Endodermal cell (in vitro differentiated cells): ENCODE results near the gene NRXN3. TPM values are rescaled to one million over a fixed set of nuclear protein-coding genes. Genes with fewer than 3 reads are reported as not detected.

Experiments
- DNase-seq: peaks from one replicate; pipeline ENCODE4 v3.0.0-alpha.2; 2017
- H3K27ac ChIP-seq: 2 replicates; pipeline ENCODE4 v1.5.1; 2013; ENCODE audit warnings: mild to moderate bottlenecking, low read depth, low read length, moderate library complexity
- H3K27me3 ChIP-seq: 2 replicates; pipeline ENCODE4 v1.6.1; 2013; ENCODE audit warnings: mild to moderate bottlenecking, low read length, moderate library complexity; ENCODE audit not compliant: insufficient read depth, control insufficient read depth, poor library complexity, severe bottlenecking
- H3K36me3 ChIP-seq: 2 replicates; pipeline ENCODE4 v1.7.0; 2013; ENCODE audit warnings: mild to moderate bottlenecking, low read length, moderate library complexity; ENCODE audit not compliant: control insufficient read depth, insufficient read depth
- H3K4me1 ChIP-seq: one replicate; pipeline ENCODE4 v1.7.0; 2013; ENCODE audit warnings: low read length; ENCODE audit not compliant: control insufficient read depth, insufficient read depth
- H3K4me3 ChIP-seq: 2 replicates; pipeline ENCODE4 v1.5.1; 2013; ENCODE audit warnings: mild to moderate bottlenecking, low read length, moderate library complexity
- H3K9ac ChIP-seq: 2 replicates; pipeline ENCODE4 v1.6.1; 2013; ENCODE audit warnings: mild to moderate bottlenecking, low read length, moderate library complexity; ENCODE audit not compliant: poor library complexity, severe bottlenecking; ENCODE audit errors: extremely low read depth
- H3K9me3 ChIP-seq: 2 replicates; pipeline ENCODE4 v1.6.1; 2013; ENCODE audit warnings: mild to moderate bottlenecking, low read length, moderate library complexity; ENCODE audit not compliant: control insufficient read depth
- H3K27ac Mint-ChIP-seq: 2 replicates; pipeline ENCODE4 v1.8.0; 2020; ENCODE audit warnings: mixed read lengths
- H3K27me3 Mint-ChIP-seq: 2 replicates; pipeline ENCODE4 v1.8.0; 2021; ENCODE audit warnings: mild to moderate bottlenecking, mixed read lengths; ENCODE audit not compliant: insufficient read depth
- H3K36me3 Mint-ChIP-seq: 2 replicates; pipeline ENCODE4 v1.8.0; 2020; ENCODE audit warnings: low read depth, mixed read lengths
- H3K4me1 Mint-ChIP-seq: 2 replicates; pipeline ENCODE4 v1.8.0; 2020; ENCODE audit warnings: mixed read lengths
- H3K4me3 Mint-ChIP-seq: 2 replicates; pipeline ENCODE4 v1.8.0; 2020; ENCODE audit warnings: mild to moderate bottlenecking, moderate library complexity, mixed read lengths
- H3K9me3 Mint-ChIP-seq: 2 replicates; pipeline ENCODE4 v1.8.0; 2020; ENCODE audit warnings: mild to moderate bottlenecking, mixed read lengths
- WGBS, 2 experiments: methylation state at CpG; one replicate each; pipeline versions ENCODE4 v1.1.5 to v1.1.7; 2013; ENCODE audit warnings: missing lambda C conversion rate in 2 of 2, mixed read lengths in 1 of 2; ENCODE audit not compliant: insufficient coverage in 1 of 2, insufficient read length in 1 of 2; 5-methylcytosine and 5-hydroxymethylcytosine counted together
- total RNA-seq, 2 donors: library from RNA; stranded (reverse); fragmentation: NEBNext Ultra II Directional in 1 of 2; extraction: Animal tissue kit (Norgen Biotek cat#: 25700) in 1 of 2; gene quantifications; 2 replicates in 1 of 2; 3 replicates in 1 of 2; pipeline ENCODE4 v1.2.1, GENCODE V29; 2021
- TF ChIP-seq, protein P1 (sequence below): fragments of 200-600 bp; sonication (generic); conservative IDR thresholded peaks from 2 replicates; pipeline ENCODE4 v1.5.0; 2021; ENCODE audit warnings: antibody characterized with exemption, mild to moderate bottlenecking

NRXN3 gene
- total RNA-seq, 2 donors from 2014 or later: 20.9 to 21.4 TPM

DNA sequence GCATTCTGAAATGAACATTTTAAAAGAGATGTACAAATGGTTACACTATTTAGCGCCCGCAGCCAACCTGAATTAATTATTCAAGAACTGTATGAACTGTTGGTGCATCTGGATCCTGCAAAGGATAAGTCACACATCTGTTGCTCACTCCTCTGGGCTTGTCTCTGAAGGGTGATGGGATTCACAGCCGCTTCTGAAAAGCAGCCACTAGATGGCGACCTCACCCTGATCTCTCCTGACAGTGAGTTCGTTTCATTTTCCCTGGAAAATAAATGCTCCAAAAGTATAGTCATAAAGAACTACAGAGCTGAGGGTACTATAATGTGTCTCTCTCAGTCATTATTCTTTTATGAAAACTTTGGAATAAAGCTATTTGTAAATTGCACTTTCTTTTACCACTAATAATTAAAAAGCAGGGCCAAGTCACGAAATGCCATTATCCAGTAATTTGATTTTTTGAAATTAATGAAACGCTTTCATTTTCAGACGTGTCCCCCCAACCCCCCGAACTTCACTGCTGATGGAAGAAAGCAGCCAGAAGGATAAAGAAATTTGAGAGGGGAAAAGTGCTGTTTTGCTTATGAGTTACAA, 789.6 kb downstream of the NRXN3 start:
- H3K27ac Mint-ChIP-seq: no peak overlapping the region
- no peaks in the 10 kb centered on the region for H3K36me3 Mint-ChIP-seq
- no peak overlapping the region for H3K4me3 Mint-ChIP-seq
- no peak overlapping the region for H3K27ac ChIP-seq
- H3K4me1 ChIP-seq: peaks cover 4% of the 10 kb centered on the region
- no peaks in the 10 kb centered on the region for H3K9me3 ChIP-seq
- peaks cover 2% of the 10 kb centered on the region for H3K4me1 Mint-ChIP-seq
- H3K9me3 Mint-ChIP-seq: no peaks in the 10 kb centered on the region
- TF ChIP-seq, protein P1, sequence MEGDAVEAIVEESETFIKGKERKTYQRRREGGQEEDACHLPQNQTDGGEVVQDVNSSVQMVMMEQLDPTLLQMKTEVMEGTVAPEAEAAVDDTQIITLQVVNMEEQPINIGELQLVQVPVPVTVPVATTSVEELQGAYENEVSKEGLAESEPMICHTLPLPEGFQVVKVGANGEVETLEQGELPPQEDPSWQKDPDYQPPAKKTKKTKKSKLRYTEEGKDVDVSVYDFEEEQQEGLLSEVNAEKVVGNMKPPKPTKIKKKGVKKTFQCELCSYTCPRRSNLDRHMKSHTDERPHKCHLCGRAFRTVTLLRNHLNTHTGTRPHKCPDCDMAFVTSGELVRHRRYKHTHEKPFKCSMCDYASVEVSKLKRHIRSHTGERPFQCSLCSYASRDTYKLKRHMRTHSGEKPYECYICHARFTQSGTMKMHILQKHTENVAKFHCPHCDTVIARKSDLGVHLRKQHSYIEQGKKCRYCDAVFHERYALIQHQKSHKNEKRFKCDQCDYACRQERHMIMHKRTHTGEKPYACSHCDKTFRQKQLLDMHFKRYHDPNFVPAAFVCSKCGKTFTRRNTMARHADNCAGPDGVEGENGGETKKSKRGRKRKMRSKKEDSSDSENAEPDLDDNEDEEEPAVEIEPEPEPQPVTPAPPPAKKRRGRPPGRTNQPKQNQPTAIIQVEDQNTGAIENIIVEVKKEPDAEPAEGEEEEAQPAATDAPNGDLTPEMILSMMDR: peak; percentile 94
- peaks cover 39% of the 10 kb centered on the region for H3K27me3 ChIP-seq
- H3K4me3 ChIP-seq: no peak overlapping the region
- peak; percentile 90 for DNase-seq
- 41 to 42% methylated on average over 7 to 9 of the region's 9 CpGs for WGBS, 2 experiments
- no peak overlapping the region for H3K9ac ChIP-seq
- H3K36me3 ChIP-seq: no peaks in the 10 kb centered on the region
- peaks cover 54% of the 10 kb centered on the region for H3K27me3 Mint-ChIP-seq

DNA sequence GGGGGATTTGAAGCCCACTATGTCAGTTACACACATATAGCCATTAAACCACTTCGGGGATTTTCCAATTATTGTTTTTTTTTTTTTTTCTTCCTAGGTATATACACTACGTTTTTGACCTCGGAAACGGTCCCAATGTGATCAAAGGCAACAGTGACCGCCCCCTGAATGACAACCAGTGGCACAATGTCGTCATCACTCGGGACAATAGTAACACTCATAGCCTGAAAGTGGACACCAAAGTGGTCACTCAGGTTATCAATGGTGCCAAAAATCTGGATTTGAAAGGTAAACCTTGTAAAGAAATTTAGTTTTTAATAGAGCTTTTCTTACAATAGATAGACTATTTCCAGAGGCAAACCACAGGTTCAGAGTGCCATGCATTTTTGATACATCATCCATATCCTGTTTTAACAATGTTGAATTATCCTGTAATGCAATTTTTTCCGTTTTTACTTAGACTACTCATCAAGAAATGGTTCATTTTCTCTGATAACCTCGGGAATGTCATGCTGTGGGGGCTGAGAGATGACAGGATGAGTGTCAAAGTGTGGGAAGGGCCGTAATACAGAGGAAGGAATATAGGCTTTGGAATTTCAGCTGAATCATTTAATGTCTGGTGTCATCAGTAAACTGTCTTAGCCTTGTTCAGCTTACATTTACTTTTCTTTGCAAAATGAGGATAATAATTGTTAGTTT, 797.1 kb downstream of the NRXN3 start:
- H3K4me3 ChIP-seq: no peak overlapping the region
- H3K27ac ChIP-seq: no peak overlapping the region
- no peak for DNase-seq
- no peaks in the 10 kb centered on the region for H3K36me3 ChIP-seq
- Mint-ChIP-seq H3K27ac (no peak overlapping the region), H3K4me3 (no peak overlapping the region), H3K27me3 (peaks cover 14% of the 10 kb centered on the region), H3K36me3 (no peaks in the 10 kb centered on the region), H3K4me1 (no peaks in the 10 kb centered on the region), H3K9me3 (no peaks in the 10 kb centered on the region)
- WGBS, 2 experiments: 88 to 95% methylated on average over 5 to 10 of the region's 10 CpGs
- H3K9ac ChIP-seq: no peak overlapping the region
- TF ChIP-seq, protein P1: no peak
- no peaks in the 10 kb centered on the region for H3K4me1 ChIP-seq
- no peaks in the 10 kb centered on the region for H3K9me3 ChIP-seq
- peaks cover 1% of the 10 kb centered on the region for H3K27me3 ChIP-seq

DNA sequence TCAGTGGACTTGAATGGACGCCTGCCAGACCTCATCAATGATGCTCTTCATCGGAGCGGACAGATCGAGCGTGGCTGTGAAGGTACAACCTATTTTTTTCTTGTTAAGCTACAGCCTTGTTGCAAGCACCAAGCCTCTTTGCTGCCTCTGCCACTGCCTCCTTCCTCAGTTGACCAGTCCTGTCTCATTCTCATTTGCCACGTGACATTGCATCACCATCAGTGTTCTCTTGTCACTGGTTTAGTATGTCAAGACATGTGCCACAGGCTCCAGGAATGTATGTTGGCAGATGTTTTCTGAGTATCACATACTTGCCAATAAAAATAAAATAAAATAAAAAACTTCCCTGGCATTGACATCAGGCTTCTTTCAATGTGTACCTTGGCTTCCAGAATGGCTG, 798.1 kb downstream of the NRXN3 start:
- H3K4me3 ChIP-seq: no peak overlapping the region
- H3K27me3 ChIP-seq: no peaks in the 10 kb centered on the region
- DNase-seq: no peak
- Mint-ChIP-seq H3K4me1 (no peaks in the 10 kb centered on the region), H3K27ac (no peak overlapping the region), H3K27me3 (peaks cover 10% of the 10 kb centered on the region), H3K9me3 (no peaks in the 10 kb centered on the region), H3K4me3 (no peak overlapping the region), H3K36me3 (no peaks in the 10 kb centered on the region)
- 93 to 94% methylated on average over 6 of the region's 6 CpGs for WGBS, 2 experiments
- no peak overlapping the region for H3K9ac ChIP-seq
- H3K36me3 ChIP-seq: no peaks in the 10 kb centered on the region
- no peak overlapping the region for H3K27ac ChIP-seq
- H3K9me3 ChIP-seq: no peaks in the 10 kb centered on the region
- no peaks in the 10 kb centered on the region for H3K4me1 ChIP-seq
- TF ChIP-seq, protein P1: no peak
